Measurements from ENCODE around the gene PPP2CA.

The PPP2CA gene

DNA sequence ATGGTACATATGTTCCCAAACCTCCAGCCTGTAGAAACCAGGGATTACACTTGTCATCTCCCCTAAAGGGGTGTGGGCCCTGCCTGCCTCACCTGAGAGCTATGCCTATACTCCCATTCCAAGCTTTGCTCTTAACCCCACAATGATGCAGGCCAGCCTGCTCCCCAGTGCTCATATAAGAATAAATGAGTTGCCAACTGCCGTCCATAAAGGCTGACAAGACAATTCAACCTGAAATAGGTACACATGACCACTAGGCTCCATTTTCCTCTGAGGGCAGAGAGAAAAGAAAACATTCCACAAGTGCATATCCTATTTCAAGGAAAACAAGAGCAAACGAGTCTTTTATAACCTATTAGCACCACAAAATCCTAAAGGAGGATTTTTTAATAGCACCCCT, 77.6 kb downstream of the PPP2CA start:
- no peak for DNase-seq (ENCODE audit: low read depth)

GRCh38 chr5:134146651-134147518, 79.0 kb downstream of the PPP2CA start:
- no peak for DNase-seq (ENCODE audit: low read depth)

DNA sequence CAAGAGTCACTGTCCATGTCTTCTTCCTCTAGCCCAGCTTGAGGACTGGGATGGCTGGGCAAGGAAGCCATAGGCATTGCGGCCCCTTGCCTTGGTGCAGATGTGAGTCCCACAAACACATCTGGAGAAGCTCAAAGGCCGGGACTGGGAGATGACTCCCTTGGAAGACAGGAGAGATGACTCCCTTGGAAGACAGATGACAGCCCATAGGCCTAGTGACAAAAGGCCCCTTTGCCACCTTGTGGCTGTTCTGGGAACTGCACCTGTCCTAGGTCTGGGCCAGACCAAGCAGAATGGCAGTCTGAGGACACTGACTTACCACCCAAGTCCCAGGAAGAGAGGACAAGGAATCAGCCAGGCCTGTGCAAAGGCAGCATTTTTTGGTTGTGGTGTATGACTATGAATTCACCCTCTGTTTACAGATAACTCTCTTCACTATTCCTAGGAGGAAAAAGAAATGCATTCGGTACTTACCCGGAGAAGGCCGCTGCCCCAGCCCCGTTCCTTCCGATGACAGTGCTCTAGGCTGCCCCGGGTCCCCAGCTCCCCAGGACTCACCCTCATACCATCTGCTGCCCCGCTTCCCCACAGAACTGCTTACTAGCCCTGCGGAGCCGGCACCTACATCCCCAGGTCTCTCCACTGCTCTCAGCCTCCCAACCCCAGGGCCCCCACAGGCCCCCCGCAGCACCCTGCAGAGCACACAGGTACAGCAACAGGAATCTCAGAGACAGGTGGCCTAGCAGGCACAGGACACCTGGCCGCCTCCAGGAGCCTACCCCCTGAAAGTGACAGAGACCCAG, 79.9 kb downstream of the PPP2CA start:
- peak; percentile 56 for DNase-seq (ENCODE audit: low read depth)

DNA sequence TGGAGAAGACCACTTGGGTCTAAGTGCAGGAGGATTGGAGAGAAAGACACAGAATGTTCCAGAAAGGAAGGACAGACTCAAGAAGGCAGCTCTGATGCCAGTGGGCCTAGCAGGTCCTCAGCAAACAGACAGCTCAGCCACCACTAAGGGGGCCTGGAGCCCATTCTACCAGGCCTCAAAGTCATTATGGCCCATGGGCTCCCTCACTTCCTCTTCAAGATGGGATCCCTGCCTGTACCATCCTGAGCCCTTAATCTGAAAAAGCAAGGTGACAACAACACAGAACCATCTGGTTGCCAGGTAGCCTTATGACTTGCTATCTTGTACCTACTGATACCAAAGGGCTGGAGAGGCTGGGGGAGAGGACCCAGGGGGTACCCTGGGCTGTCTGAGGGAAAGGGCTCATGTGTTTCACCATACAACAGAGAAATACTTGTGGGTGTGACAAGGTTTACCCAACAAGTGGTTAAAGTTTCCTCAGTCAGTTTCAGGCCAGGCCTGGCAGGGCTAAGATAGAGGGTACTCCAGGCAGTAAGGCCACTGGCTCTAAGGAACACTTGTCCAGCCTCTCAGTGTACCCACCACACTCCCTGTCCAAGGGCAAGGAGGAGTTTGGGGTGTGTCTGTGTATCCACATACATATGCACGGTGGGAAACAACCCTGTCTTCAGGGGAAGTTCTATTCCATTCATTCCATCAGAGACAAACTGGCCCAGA, 80.7 kb downstream of the PPP2CA start:
- DNase-seq (ENCODE audit: low read depth) = no peak

Data from fibroblast of gingiva (primary cell).